Breast epithelium (tissue), 4 donors: ENCODE results near the gene CTNNBL1. TPM values are rescaled to one million over a fixed set of nuclear protein-coding genes. Genes with fewer than 3 reads are reported as not detected.

Experiments
- DNase-seq, 2 donors: peaks; one replicate each; pipeline ENCODE4 v3.0.0-alpha.2; 2019; ENCODE audit warnings: low spot score in 2 of 2
- H3K27ac ChIP-seq, 2 donors: fragments of 200-600 bp; sonication (generic) in 1 of 2; one replicate each; pipeline ENCODE4 v1.5.1; 2016 to 2019; ENCODE audit warnings: mild to moderate bottlenecking in 1 of 2
- H3K27me3 ChIP-seq, 2 donors: fragments of 200-600 bp; sonication (generic) in 1 of 2; one replicate each; pipeline versions ENCODE4 v1.5.1 to v1.6.0; 2017 to 2019; ENCODE audit warnings: control low read depth in 1 of 2, mild to moderate bottlenecking in 1 of 2
- H3K36me3 ChIP-seq: fragments of 200-600 bp; one replicate; pipeline ENCODE4 v1.5.1; 2019
- H3K4me1 ChIP-seq, 2 donors: fragments of 200-600 bp; sonication (generic); one replicate each; pipeline ENCODE4 v1.5.1; 2016 to 2019; ENCODE audit warnings: control low read depth in 1 of 2
- H3K4me3 ChIP-seq, 3 donors: fragments of 200-600 bp; sonication (generic); 1 replicate in 2 of 3; 2 replicates in 1 of 3; pipeline ENCODE4 v1.5.1; 2016 to 2019; ENCODE audit warnings: mild to moderate bottlenecking in 3 of 3, moderate library complexity in 2 of 3
- H3K9me3 ChIP-seq, 2 donors: fragments of 200-600 bp; sonication (generic) in 1 of 2; one replicate each; pipeline ENCODE4 v1.5.1; 2016 to 2019; ENCODE audit warnings: control low read depth in 1 of 2
- POLR2A ChIP-seq: fragments of 450-650 bp; IDR thresholded peaks from one replicate; pipeline ENCODE4 v1.6.1; 2016; ENCODE audit warnings: antibody characterized with exemption, mild to moderate bottlenecking, moderate library complexity
- POLR2AphosphoS5 ChIP-seq, 3 donors: sonication (generic); formaldehyde crosslinking; IDR thresholded peaks; one replicate each; pipeline ENCODE4 v1.6.1; 2017; ENCODE audit warnings: antibody characterized with exemption in 3 of 3
- intact Hi-C: fragments of 100-400 bp; cut with DNase I; formaldehyde crosslinking; loops from one replicate; pipeline ENCODE4 v1.15.1; 2023; ENCODE audit warnings: low total_unique reads
- total RNA-seq, 3 donors: library from RNA; depleted of rRNA; stranded (reverse); fragments of >200 nt; gene quantifications; one replicate each; pipeline ENCODE4 v1.1.0, GENCODE V29; 2016
- TF ChIP-seq, protein P1 (sequence below), 3 donors: fragments of 450-650 bp; IDR thresholded peaks; one replicate each; pipeline ENCODE4 v1.5.1; 2016 to 2017; ENCODE audit warnings: antibody characterized with exemption in 3 of 3, mild to moderate bottlenecking in 3 of 3, moderate library complexity in 3 of 3

The CTNNBL1 gene
- total RNA-seq, 3 donors from 2014 or later: 32.2 to 37.0 (median 32.4) TPM

DNA sequence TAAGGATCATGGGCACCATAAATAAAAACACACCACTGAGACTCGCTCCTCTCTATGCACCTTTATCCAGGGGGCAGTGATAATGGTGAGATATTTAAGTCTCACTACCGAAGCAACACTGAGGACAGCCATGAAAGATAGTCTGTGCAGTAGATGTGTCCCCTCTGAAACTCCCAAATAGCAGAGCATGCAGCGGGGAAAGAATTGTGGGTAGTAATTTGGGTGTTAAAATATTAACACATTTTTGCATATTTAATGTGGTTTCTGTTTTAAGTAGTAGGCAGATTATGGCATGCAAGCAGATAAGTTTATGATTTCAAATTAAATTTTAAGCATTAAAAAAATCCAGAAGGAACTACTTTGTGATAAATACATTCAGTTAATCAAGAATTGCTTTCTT lies 82.7 kb downstream of the CTNNBL1 start:
- no peak overlapping the region for H3K4me3 ChIP-seq
- intact Hi-C loops: no loop called here
- no peaks in the 10 kb centered on the region for H3K36me3 ChIP-seq
- no peak for TF ChIP-seq POLR2AphosphoS5 (IDR thresholded peaks at IDR 0.05)
- H3K9me3 ChIP-seq: no peaks in the 10 kb centered on the region
- no peaks in the 10 kb centered on the region for H3K27me3 ChIP-seq
- no peaks in the 10 kb centered on the region for H3K4me1 ChIP-seq
- H3K27ac ChIP-seq: no peak overlapping the region
- DNase-seq: no peak

DNA sequence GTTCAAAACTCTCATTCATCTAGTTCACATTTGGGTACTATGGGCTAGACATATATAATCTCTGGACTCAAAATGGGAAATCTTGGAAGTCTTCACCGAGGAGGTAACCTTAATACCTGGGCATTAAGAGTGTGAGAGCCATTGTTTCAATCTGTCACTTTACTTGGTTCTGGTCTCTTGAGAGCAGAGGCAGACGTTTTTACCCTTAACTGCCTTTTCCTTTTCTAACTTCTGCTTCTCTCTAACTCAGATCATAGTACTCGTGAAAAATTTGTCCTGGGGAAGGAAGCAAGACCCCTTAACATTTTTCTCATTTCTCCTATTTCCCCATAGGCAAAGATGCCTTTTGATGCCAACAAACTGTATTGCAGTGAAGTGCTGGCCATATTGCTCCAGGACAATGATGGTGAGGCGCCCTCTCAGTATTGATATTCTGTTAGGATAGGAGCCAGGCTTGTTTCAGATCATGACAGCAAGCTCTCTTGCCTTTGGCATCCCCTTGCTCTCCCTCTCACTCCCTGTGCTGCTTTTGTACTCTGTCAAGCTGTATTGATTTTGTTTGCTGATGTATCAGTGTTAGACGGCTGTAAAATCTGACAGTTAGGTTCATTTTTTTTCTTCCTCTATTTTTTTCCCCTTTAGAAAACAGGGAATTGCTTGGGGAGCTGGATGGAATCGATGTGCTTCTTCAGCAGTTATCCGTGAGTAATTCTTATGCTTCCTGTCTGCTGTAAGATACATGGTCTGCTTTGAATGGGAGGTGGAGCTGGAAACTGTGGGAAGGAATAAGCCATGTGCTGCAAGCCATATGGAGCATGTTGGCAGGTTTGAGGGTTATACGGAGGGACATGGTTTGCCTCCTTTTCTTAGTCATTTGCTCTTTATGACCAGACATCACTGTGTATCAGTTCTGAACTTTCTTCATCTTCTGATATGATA lies 83.5 kb downstream of the CTNNBL1 start:
- Histone ChIP-seq H3K9me3 (no peaks in the 10 kb centered on the region), H3K36me3 (peaks cover 1% of the 10 kb centered on the region), H3K4me1 (no peaks in the 10 kb centered on the region), H3K27me3 (no peaks in the 10 kb centered on the region), H3K4me3 (no peak overlapping the region), H3K27ac (no peak overlapping the region)
- intact Hi-C loops: no loop called here
- TF ChIP-seq, protein P1, sequence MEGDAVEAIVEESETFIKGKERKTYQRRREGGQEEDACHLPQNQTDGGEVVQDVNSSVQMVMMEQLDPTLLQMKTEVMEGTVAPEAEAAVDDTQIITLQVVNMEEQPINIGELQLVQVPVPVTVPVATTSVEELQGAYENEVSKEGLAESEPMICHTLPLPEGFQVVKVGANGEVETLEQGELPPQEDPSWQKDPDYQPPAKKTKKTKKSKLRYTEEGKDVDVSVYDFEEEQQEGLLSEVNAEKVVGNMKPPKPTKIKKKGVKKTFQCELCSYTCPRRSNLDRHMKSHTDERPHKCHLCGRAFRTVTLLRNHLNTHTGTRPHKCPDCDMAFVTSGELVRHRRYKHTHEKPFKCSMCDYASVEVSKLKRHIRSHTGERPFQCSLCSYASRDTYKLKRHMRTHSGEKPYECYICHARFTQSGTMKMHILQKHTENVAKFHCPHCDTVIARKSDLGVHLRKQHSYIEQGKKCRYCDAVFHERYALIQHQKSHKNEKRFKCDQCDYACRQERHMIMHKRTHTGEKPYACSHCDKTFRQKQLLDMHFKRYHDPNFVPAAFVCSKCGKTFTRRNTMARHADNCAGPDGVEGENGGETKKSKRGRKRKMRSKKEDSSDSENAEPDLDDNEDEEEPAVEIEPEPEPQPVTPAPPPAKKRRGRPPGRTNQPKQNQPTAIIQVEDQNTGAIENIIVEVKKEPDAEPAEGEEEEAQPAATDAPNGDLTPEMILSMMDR (IDR thresholded peaks at IDR 0.05): no peak
- no peak for TF ChIP-seq POLR2AphosphoS5 (IDR thresholded peaks at IDR 0.05)
- no peak for TF ChIP-seq POLR2A
- no peak for DNase-seq

DNA sequence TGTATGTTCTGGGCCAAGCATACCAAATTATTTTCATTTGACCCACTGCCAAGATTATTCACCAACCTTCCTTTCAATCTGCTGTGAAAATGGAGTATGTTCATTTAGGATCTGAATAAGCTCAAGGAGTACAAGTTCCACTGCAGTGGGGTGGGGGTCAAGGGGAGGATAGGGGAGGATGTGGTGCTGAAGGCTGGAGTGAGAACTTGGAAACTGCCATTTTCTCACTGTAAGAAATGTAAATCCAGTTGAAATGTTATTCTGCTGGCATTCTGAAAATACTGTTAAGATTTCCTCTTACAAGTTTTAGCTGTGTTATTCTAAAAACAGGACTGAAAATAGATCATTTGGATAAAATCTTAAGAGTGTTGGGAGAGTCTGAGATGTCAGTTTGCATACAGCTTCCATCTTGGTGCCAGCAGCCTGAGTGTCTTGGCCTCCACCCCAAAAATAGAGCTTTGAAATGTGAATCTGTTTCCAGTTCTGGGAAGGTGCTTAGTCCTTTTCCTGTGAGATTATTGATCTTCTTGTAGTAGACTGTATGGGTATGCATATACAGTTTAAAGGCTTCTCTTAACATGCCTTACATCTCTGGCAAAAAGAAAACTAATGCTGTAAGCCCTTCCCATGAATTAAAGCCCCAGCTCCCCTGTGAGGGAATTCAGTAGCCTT lies 84.3 kb downstream of the CTNNBL1 start:
- H3K4me3 ChIP-seq: no peak overlapping the region
- intact Hi-C loops: no loop called here
- TF ChIP-seq POLR2AphosphoS5 (IDR thresholded peaks at IDR 0.05) (no peak), POLR2A (no peak)
- TF ChIP-seq, protein P1 (IDR thresholded peaks at IDR 0.05): no peak
- no peaks in the 10 kb centered on the region for H3K4me1 ChIP-seq
- no peak for DNase-seq
- H3K36me3 ChIP-seq: peaks cover 6% of the 10 kb centered on the region
- no peaks in the 10 kb centered on the region for H3K9me3 ChIP-seq
- no peak overlapping the region for H3K27ac ChIP-seq
- H3K27me3 ChIP-seq: no peaks in the 10 kb centered on the region

DNA sequence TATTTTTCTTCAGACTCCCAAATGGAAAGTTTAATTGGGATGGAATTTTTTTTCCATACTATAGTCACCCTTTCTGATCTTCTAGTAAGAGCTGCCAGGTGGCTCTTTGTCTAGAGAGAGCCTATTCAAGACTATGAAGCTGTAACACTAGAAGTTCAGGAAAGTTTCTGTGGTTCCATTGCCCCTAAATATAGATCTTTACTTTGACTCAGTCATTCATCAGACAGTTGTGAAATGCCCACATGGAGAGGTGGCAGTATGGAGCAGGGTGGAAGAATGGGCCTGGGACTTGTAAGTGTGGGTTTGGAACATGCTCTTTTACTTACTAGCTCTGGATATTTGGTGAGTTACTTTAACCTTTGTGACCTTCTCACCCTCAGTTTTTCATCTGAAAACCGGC lies 87.8 kb downstream of the CTNNBL1 start:
- no peaks in the 10 kb centered on the region for H3K4me1 ChIP-seq
- no peaks in the 10 kb centered on the region for H3K27me3 ChIP-seq
- intact Hi-C loops: no loop called here
- peaks cover 6% of the 10 kb centered on the region for H3K36me3 ChIP-seq
- H3K4me3 ChIP-seq: no peak overlapping the region
- no peak overlapping the region for H3K27ac ChIP-seq
- DNase-seq: no peak
- TF ChIP-seq, protein P1 (IDR thresholded peaks at IDR 0.05): no peak
- TF ChIP-seq POLR2AphosphoS5 (IDR thresholded peaks at IDR 0.05) (no peak), POLR2A (no peak)
- H3K9me3 ChIP-seq: no peaks in the 10 kb centered on the region

DNA sequence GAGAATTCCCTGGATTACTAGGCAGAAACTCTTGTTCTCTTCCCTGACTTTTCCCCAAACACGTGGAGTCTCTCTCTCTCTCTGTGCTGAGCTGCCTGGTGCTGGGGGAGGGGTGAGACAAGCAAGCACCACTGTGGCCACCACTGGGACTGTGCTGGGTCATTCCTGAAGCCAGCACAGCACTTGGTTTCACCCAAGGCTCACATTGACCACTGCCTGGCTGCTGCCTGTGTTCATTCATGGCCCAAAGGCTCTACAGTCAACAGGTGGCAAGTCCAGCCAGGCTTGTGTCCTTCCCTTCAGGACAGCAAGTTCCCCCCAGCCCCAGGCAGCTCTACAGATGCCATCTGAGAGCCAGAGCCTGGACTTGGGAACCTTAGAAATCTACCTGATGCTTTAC lies 92.2 kb downstream of the CTNNBL1 start:
- Histone ChIP-seq H3K27me3 (no peaks in the 10 kb centered on the region), H3K9me3 (no peaks in the 10 kb centered on the region), H3K36me3 (peaks cover 6% of the 10 kb centered on the region), H3K27ac (no peak overlapping the region), H3K4me1 (no peaks in the 10 kb centered on the region), H3K4me3 (no peak overlapping the region)
- DNase-seq: no peak
- no peak for TF ChIP-seq POLR2A
- no peak for TF ChIP-seq POLR2AphosphoS5 (IDR thresholded peaks at IDR 0.05)
- TF ChIP-seq, protein P1 (IDR thresholded peaks at IDR 0.05): no peak
- intact Hi-C loops: no loop called here
